C4-2B (cell line): ENCODE results near the gene SPOCK1.

ENCODE experiments used
- CTCF ChIP-seq: fragments of 450-650 bp; conservative IDR thresholded peaks from 2 replicates; pipeline ENCODE4 v1.5.1; 2017; ENCODE audit warnings: mild to moderate bottlenecking
- ZFX ChIP-seq: fragments of 450-650 bp; IDR thresholded peaks from 2 replicates; pipeline ENCODE4 v1.6.1; 2017

- TF ChIP-seq CTCF (no peak), ZFX (no peak)
These were observed 408.4 kb downstream of the SPOCK1 start for GRCh38 chr5:137090721-137091120.
